ENCODE results near the gene GAK.

GAK gene

DNA sequence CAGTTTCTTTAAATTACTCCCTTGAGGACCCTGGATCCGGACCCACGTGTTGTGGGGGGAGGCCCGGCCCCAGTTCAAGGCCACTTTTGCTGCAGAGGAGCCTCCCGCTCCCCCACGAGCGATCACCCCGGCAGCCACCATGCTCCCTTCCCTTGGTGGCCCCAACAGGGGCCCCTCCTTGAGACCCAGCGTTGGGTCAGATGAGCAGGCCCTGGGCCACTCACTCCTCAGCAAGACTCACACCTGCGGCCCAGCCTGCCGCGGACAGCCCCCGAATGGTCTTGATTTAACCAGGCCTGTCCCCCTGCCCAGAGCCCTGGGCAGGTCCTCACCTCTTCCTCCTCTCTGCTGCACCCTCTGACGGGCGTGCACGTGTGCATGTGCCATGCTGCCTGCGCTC is 110.5 kb downstream of the GAK start:
- Histone ChIP-seq H3K9me3 (ENCODE audit: severe bottlenecking) (no peaks in the 10 kb centered on the region), H3K27me3 (ENCODE audit: insufficient read depth, poor library complexity, severe bottlenecking) (peaks cover 51% of the 10 kb centered on the region), H3K4me3 (ENCODE audit: severe bottlenecking) (no peak overlapping the region), H3K27ac (ENCODE audit: poor library complexity, severe bottlenecking) (no peak overlapping the region), H3K4me1 (ENCODE audit: insufficient read depth, poor library complexity, severe bottlenecking) (no peaks in the 10 kb centered on the region), H3K36me3 (ENCODE audit: low read depth) (no peaks in the 10 kb centered on the region)
- TF ChIP-seq, protein P1, sequence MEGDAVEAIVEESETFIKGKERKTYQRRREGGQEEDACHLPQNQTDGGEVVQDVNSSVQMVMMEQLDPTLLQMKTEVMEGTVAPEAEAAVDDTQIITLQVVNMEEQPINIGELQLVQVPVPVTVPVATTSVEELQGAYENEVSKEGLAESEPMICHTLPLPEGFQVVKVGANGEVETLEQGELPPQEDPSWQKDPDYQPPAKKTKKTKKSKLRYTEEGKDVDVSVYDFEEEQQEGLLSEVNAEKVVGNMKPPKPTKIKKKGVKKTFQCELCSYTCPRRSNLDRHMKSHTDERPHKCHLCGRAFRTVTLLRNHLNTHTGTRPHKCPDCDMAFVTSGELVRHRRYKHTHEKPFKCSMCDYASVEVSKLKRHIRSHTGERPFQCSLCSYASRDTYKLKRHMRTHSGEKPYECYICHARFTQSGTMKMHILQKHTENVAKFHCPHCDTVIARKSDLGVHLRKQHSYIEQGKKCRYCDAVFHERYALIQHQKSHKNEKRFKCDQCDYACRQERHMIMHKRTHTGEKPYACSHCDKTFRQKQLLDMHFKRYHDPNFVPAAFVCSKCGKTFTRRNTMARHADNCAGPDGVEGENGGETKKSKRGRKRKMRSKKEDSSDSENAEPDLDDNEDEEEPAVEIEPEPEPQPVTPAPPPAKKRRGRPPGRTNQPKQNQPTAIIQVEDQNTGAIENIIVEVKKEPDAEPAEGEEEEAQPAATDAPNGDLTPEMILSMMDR (IDR thresholded peaks at IDR 0.05; ENCODE audit: poor library complexity, severe bottlenecking): no peak
- DNase-seq (ENCODE audit: low spot score) (peak; percentile 42), ATAC-seq (ENCODE audit: low read depth) (no peak)

DNA sequence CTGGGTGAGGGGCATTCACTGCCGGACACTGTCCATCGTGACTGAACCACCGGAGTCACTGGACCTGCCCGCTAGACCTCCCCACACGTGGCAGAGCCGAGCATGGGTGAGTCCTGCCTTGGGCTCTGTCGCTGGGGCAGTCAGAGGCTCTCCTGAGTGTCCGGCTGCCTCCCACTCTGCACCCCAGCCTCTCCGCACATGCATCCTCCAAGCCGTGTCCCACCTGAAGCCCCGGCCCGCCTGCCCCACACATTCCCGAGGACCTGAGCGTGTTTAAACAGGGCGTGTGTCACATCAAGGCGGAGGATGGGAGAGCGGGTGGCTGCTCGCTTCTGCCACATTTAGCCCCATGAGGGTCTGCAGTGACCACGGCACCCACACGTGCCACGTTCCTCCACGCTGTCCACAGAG is 110.9 kb downstream of the GAK start:
- DNase-seq (ENCODE audit: low spot score) (peak; percentile 58), ATAC-seq (ENCODE audit: low read depth) (no peak)
- H3K36me3 ChIP-seq (ENCODE audit: low read depth): no peaks in the 10 kb centered on the region
- H3K27ac ChIP-seq (ENCODE audit: poor library complexity, severe bottlenecking): no peak overlapping the region
- H3K27me3 ChIP-seq (ENCODE audit: insufficient read depth, poor library complexity, severe bottlenecking): peaks cover 51% of the 10 kb centered on the region
- no peaks in the 10 kb centered on the region for H3K4me1 ChIP-seq (ENCODE audit: insufficient read depth, poor library complexity, severe bottlenecking)
- no peak overlapping the region for H3K4me3 ChIP-seq (ENCODE audit: severe bottlenecking)
- H3K9me3 ChIP-seq (ENCODE audit: severe bottlenecking): no peaks in the 10 kb centered on the region
- TF ChIP-seq, protein P1 (IDR thresholded peaks at IDR 0.05; ENCODE audit: poor library complexity, severe bottlenecking): no peak

DNA sequence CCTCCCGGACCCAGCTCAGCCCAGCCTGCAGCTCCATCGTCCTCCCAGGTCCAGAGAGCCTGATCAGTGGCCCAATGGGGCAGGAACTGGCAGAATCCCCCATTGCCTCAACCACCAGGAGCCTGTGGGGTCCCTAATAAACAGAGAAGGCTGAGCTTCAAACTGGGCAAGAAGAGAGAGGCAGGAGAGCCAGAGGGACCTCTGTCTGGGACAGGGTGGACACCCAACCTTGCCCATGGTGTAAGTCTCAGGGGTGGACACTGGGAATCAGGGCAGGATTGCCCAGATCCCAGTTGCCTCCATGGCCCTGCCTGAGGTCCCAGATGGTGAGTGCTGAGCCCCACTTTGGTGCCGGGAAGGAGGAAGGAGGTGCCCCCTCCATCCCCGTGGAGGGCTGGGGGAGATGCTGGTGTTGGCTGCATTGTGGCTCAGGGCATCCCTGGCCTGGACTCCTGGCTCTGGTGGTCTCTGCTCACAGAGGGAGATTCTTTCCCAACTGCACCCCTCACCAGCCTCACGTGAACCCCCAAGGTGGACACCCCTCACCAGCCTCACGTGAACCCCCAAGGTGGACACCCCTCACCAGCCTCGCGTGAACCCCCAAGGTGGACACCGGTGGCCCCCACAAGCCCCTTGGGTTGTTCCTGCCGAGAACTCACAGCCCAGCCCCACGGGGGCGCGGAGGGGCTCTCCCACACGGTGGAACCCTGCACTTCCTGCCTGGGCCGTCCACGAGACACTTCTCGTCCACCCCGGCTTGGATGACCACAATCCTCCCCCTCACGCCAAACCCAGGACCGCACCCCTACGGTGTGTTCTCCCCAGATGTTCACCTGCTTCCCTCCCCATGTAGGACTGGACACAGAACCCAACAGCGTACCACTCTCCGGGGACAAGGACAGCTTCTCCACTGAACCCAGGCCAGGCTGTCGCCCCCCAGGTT is 111.6 kb downstream of the GAK start:
- Histone ChIP-seq H3K4me3 (ENCODE audit: severe bottlenecking) (no peak overlapping the region), H3K9me3 (ENCODE audit: severe bottlenecking) (no peaks in the 10 kb centered on the region), H3K27ac (ENCODE audit: poor library complexity, severe bottlenecking) (no peak overlapping the region), H3K36me3 (ENCODE audit: low read depth) (no peaks in the 10 kb centered on the region), H3K27me3 (ENCODE audit: insufficient read depth, poor library complexity, severe bottlenecking) (peaks cover 57% of the 10 kb centered on the region), H3K4me1 (ENCODE audit: insufficient read depth, poor library complexity, severe bottlenecking) (no peaks in the 10 kb centered on the region)
- TF ChIP-seq, protein P1 (IDR thresholded peaks at IDR 0.05; ENCODE audit: poor library complexity, severe bottlenecking): no peak
- DNase-seq (ENCODE audit: low spot score) (peak; percentile 53), ATAC-seq (ENCODE audit: low read depth) (no peak)

DNA sequence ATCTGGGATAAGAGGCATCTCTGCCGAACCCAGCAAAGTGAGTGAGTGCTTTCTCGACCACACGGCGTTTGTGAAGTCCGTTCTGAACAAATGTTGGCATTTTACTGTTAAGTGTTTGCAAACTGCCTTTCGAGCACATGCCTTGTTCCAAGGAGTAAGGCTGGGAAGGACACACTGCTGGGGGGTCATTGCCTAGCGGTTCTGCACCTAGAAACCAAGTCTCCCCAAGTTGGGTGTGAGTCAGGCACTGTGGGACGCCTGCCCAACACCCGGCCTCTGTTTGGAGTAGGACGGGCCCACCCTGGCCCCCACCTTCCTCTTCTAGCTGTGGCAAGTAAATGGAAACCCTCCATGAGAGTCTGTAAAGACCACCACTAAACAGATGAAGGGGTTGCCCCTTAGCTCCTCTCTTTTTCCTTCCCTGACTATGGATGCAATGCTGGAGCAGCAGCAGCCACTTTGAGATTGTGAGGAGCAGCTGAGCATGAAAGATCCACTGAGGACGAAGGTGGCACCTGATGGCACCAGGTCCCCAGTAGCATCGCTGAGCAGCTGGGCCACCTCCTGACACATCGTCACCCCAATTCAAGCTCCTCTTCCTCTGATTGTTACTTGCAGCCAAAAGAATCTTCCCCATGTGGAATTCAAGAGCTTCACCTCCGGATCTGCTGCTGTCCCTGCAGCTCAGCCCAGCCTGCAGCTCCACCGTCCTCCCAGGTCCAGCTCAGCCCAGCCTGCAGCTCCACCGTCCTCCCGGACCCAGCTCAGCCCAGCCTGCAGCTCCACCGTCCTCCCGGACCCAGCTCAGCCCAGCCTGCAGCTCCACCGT is 112.5 kb downstream of the GAK start:
- DNase-seq (ENCODE audit: low spot score) (peak; percentile 30), ATAC-seq (ENCODE audit: low read depth) (no peak)
- Histone ChIP-seq H3K36me3 (ENCODE audit: low read depth) (no peaks in the 10 kb centered on the region), H3K27me3 (ENCODE audit: insufficient read depth, poor library complexity, severe bottlenecking) (peaks cover 57% of the 10 kb centered on the region), H3K4me1 (ENCODE audit: insufficient read depth, poor library complexity, severe bottlenecking) (no peaks in the 10 kb centered on the region), H3K9me3 (ENCODE audit: severe bottlenecking) (no peaks in the 10 kb centered on the region), H3K4me3 (ENCODE audit: severe bottlenecking) (no peak overlapping the region), H3K27ac (ENCODE audit: poor library complexity, severe bottlenecking) (no peak overlapping the region)
- TF ChIP-seq, protein P1 (IDR thresholded peaks at IDR 0.05; ENCODE audit: poor library complexity, severe bottlenecking): no peak

Data from RWPE2 (cell line).